ENCODE results near the gene ARID1A. TPM values are rescaled to one million over a fixed set of nuclear protein-coding genes. Genes with fewer than 3 reads are reported as not detected.

ARID1A gene
- total RNA-seq, 1 donor from 2014 or later, result 142 TPM

DNA sequence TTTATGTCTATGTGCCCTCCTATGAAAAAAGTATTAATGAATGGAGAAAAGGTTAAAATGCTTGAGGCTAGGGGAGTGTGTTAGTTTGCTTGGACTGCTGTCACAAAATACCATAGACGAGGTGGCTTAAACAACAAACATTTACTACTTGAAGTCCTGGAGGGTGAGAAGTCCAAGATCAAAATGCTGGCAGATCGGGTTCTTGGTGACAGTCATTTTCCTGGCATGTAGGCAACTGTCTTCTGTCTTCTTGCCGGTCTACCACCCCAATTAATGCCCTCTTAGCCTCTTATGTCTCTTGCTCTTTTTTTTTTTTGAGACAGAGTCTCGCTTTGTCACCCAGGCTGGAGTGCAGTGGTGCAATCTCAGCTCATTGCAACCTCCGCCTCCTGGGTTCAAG, 15.0 kb downstream of the ARID1A start:
- ChIA-PET POLR2A (no interaction called here), CTCF (no interaction called here)
- TF ChIP-seq, protein P1, sequence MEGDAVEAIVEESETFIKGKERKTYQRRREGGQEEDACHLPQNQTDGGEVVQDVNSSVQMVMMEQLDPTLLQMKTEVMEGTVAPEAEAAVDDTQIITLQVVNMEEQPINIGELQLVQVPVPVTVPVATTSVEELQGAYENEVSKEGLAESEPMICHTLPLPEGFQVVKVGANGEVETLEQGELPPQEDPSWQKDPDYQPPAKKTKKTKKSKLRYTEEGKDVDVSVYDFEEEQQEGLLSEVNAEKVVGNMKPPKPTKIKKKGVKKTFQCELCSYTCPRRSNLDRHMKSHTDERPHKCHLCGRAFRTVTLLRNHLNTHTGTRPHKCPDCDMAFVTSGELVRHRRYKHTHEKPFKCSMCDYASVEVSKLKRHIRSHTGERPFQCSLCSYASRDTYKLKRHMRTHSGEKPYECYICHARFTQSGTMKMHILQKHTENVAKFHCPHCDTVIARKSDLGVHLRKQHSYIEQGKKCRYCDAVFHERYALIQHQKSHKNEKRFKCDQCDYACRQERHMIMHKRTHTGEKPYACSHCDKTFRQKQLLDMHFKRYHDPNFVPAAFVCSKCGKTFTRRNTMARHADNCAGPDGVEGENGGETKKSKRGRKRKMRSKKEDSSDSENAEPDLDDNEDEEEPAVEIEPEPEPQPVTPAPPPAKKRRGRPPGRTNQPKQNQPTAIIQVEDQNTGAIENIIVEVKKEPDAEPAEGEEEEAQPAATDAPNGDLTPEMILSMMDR (IDR thresholded peaks at IDR 0.05), result no peak
- H3K9me3 Mint-ChIP-seq, result no peaks in the 10 kb centered on the region
- DNase-seq (no peak), ATAC-seq (ENCODE audit: low read depth) (no peak)
- peaks cover 51% of the 10 kb centered on the region for H3K36me3 Mint-ChIP-seq (ENCODE audit: low read depth)
- intact Hi-C loops (cut with micrococcal nuclease), result no loop called here
- H3K27me3 Mint-ChIP-seq, result no peaks in the 10 kb centered on the region
- H3K4me1 Mint-ChIP-seq, result peaks cover 76% of the 10 kb centered on the region
- H3K27ac Mint-ChIP-seq, result no peak overlapping the region
- H3K4me3 Mint-ChIP-seq, result no peak overlapping the region

DNA sequence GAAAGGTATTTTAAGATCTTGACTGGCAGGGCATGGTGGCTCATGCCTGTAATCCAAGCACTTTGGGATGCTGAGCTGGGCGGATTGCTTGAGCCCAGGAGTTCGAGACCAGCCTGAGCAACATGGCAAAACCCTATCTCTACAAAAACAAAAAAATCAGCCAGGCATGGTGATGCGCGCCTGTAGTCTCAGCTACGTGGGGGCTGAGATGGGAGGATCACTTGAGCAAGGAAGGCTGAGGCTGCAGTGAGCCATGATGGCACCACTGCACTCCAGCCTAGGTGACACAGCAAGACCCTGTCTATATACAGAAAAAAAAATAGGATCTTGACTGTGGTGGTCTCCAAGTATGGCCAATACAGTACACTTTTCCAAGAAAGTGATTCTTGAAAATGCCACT, 16.0 kb downstream of the ARID1A start:
- H3K27me3 Mint-ChIP-seq, result no peaks in the 10 kb centered on the region
- ATAC-seq (ENCODE audit: low read depth) (no peak), DNase-seq (no peak)
- no peak overlapping the region for H3K4me3 Mint-ChIP-seq
- H3K36me3 Mint-ChIP-seq (ENCODE audit: low read depth), result peaks cover 52% of the 10 kb centered on the region
- TF ChIP-seq, protein P1 (IDR thresholded peaks at IDR 0.05), result no peak
- H3K27ac Mint-ChIP-seq, result no peak overlapping the region
- intact Hi-C loops (cut with micrococcal nuclease), result no loop called here
- ChIA-PET CTCF (no interaction called here), POLR2A (no interaction called here)
- peaks cover 76% of the 10 kb centered on the region for H3K4me1 Mint-ChIP-seq
- no peaks in the 10 kb centered on the region for H3K9me3 Mint-ChIP-seq

DNA sequence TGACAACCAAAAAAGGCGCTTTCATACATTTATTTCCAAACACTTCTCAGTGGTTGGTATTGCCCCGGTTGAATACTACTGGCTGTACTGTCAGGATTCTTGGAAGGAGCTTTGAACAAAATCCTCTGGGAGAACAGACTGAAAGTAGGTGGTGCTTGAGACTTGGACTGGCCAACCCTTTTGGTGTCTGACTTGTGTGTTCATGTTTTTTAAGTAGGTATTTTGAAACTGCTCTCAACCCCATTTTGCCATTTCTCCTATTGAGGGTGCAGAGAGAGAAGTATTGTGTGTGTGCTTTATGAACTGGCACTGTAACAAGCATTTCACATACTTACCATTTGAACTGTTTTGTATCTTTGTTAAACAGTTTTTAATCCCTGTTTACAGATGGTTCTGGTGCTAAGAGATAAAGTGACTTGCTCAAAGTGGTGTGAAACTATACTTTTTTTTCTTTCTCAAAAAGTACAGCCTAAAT, 21.2 kb downstream of the ARID1A start:
- no peaks in the 10 kb centered on the region for H3K9me3 Mint-ChIP-seq
- TF ChIP-seq, protein P1 (IDR thresholded peaks at IDR 0.05), result no peak
- no peak overlapping the region for H3K4me3 Mint-ChIP-seq
- ChIA-PET CTCF (interaction anchor here (1.8 kb wide), 1 partner anchor 118 kb away, joined by 4 read pairs; no protein-coding TSS in a partner anchor), POLR2A (interaction anchor here (1.0 kb wide), 1 partner anchor 9 kb away, joined by 3 read pairs; no protein-coding TSS in a partner anchor)
- no peaks in the 10 kb centered on the region for H3K27me3 Mint-ChIP-seq
- H3K36me3 Mint-ChIP-seq (ENCODE audit: low read depth), result peaks cover 60% of the 10 kb centered on the region
- DNase-seq, result no peak
- intact Hi-C loops (cut with micrococcal nuclease), result loop anchor here (2.0 kb wide), 1 partner anchor 14 kb away; no protein-coding TSS in a partner anchor
- ATAC-seq (ENCODE audit: low read depth), result no peak
- H3K27ac Mint-ChIP-seq, result peak overlapping the region; percentile 41
- peaks cover 91% of the 10 kb centered on the region for H3K4me1 Mint-ChIP-seq

DNA sequence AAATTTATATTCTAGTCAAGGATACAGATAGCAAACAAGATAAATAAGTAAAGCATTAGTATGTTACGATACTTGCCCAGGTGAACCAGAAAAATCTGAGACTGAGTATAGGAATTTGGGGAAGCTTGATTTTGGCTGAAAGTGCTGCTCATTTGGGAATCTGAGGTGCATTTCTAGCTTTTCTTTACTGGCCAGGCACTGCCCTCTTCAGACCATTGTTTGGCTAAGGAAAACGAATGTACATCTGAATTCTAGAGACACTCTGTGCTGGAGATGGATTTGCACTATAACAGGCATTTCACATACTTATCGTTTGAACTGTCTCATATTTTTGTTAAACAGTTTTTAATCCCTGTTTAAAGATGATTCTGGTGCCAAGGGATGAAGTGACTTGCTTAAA, 23.4 kb downstream of the ARID1A start:
- peaks cover 42% of the 10 kb centered on the region for H3K36me3 Mint-ChIP-seq (ENCODE audit: low read depth)
- POLR2A ChIA-PET, result interaction anchor here (0.7 kb wide), 1 partner anchor 1227 kb away, joined by 4 read pairs; no protein-coding TSS in a partner anchor
- H3K9me3 Mint-ChIP-seq, result no peaks in the 10 kb centered on the region
- CTCF ChIA-PET, result no interaction called here
- no peak overlapping the region for H3K4me3 Mint-ChIP-seq
- TF ChIP-seq, protein P1 (IDR thresholded peaks at IDR 0.05), result no peak
- H3K27ac Mint-ChIP-seq, result peak overlapping the region; percentile 30
- intact Hi-C loops (cut with micrococcal nuclease), result no loop called here
- H3K4me1 Mint-ChIP-seq, result peaks cover 93% of the 10 kb centered on the region
- ATAC-seq (ENCODE audit: low read depth), result no peak
- H3K27me3 Mint-ChIP-seq, result no peaks in the 10 kb centered on the region
- DNase-seq, result no peak

DNA sequence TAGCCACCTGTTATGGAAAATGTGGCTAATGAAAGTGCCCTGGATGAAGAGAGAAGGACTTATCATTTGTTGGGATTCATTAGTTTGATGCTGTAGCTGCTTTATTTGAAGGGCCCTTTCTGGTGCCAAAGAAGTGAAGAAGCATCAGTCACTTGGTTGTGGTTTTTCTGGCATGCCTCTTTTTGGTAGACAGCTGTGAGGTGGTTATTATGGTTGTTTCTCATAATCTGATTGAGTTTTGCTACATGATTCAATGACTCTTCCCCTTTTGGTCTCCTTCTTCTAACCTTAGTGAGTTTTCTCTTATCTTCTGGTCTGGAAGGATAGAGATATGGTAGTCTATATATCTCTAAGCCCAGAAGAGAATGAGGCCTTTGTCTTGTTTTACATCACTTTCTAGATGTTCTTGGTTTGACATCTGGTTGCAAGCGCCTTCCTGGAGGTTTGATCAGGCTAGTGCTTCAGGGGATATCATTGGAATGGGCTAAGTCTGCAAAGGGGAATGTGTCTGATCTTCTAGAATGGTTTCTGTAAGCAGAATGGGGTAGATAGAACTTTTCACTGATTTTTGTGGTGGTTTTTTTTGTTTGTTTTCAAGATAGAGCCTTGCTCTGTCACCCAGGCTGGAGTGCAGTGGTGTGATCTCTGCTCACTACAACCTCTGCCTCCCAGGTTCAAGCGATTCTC, 26.0 kb downstream of the ARID1A start:
- ChIA-PET CTCF (no interaction called here), POLR2A (no interaction called here)
- Mint-ChIP-seq H3K9me3 (no peaks in the 10 kb centered on the region), H3K27ac (peak overlapping the region; percentile 46), H3K36me3 (ENCODE audit: low read depth) (peaks cover 26% of the 10 kb centered on the region), H3K27me3 (no peaks in the 10 kb centered on the region), H3K4me1 (peaks cover 91% of the 10 kb centered on the region), H3K4me3 (peak overlapping the region; percentile 42)
- TF ChIP-seq, protein P1 (IDR thresholded peaks at IDR 0.05), result no peak
- no peak for DNase-seq
- no peak for ATAC-seq (ENCODE audit: low read depth)
- intact Hi-C loops (cut with micrococcal nuclease), result loop anchor here (2.0 kb wide), 1 partner anchor 23 kb away; no protein-coding TSS in a partner anchor

Measured in activated B cell treated with CpG ODN at 0.5 μM for 24 hours (primary cell).